MCF 10A (cell line): ENCODE measurements around the gene TMEM53. TPM values are rescaled to one million over a fixed set of nuclear protein-coding genes. Genes with fewer than 3 reads are reported as not detected.

Source experiments
- BruUV-seq: library from RNA; stranded (reverse); fragments of 400-500 nt; replicated peaks from 2 replicates; lab custom pipeline; 2021; lab: Mats Ljungman, UMichigan
- CTCF ChIA-PET: fragments of 300-600 bp; sonication (Branson Sonifier 250); formaldehyde crosslinking; extraction: SDS; loops from one replicate; lab custom pipeline; 2021; ENCODE audit warnings: antibody characterized with exemption, inconsistent platforms; lab: Yijun Ruan, JAX
- POLR2A ChIA-PET: fragments of 300-600, 350-650 bp; sonication (Branson Sonifier 250); formaldehyde crosslinking; extraction: SDS; loops from one replicate; lab custom pipeline; 2020; ENCODE audit warnings: antibody characterized with exemption, inconsistent platforms; lab: Yijun Ruan, JAX
- DNase-seq: peaks from one replicate; pipeline ENCODE4 v3.0.0-alpha.2; 2018; ENCODE audit not compliant: unreplicated experiment
- H3K27ac Mint-ChIP-seq: one replicate; pipeline ENCODE4 v1.8.0; 2022; ENCODE audit warnings: mild to moderate bottlenecking, low read depth, mixed read lengths; ENCODE audit not compliant: unreplicated experiment
- H3K27me3 Mint-ChIP-seq: one replicate; pipeline ENCODE4 v1.8.0; 2022; ENCODE audit warnings: mixed read lengths; ENCODE audit not compliant: insufficient read depth, unreplicated experiment
- H3K36me3 Mint-ChIP-seq: one replicate; pipeline ENCODE4 v1.8.0; 2022; ENCODE audit warnings: mild to moderate bottlenecking, moderate library complexity, mixed read lengths; ENCODE audit not compliant: insufficient read depth, unreplicated experiment
- H3K4me1 Mint-ChIP-seq: one replicate; pipeline ENCODE4 v1.8.0; 2022; ENCODE audit warnings: mixed read lengths; ENCODE audit not compliant: insufficient read depth, unreplicated experiment
- H3K4me3 Mint-ChIP-seq: one replicate; pipeline ENCODE4 v1.8.0; 2022; ENCODE audit warnings: mild to moderate bottlenecking, moderate library complexity, mixed read lengths; ENCODE audit not compliant: unreplicated experiment
- H3K9me3 Mint-ChIP-seq: one replicate; pipeline ENCODE4 v1.8.0; 2022; ENCODE audit warnings: mixed read lengths; ENCODE audit not compliant: unreplicated experiment
- intact Hi-C: fragments of 100-400 bp; cut with micrococcal nuclease; formaldehyde crosslinking; loops from 2 replicates; pipeline ENCODE4 v1.14.1; 2022
- total RNA-seq: library from RNA; stranded (reverse); gene quantifications from 2 replicates; pipeline ENCODE4 v1.2.3, GENCODE V29; 2022
- TF ChIP-seq, protein P1 (sequence below): fragments of 200-600 bp; IDR thresholded peaks from one replicate; pipeline ENCODE4 v1.8.0; 2022; ENCODE audit warnings: antibody characterized with exemption, mild to moderate bottlenecking; ENCODE audit not compliant: unreplicated experiment

Gene TMEM53
- total RNA-seq, 1 experiment from 2014 or later = 2.2 TPM

DNA sequence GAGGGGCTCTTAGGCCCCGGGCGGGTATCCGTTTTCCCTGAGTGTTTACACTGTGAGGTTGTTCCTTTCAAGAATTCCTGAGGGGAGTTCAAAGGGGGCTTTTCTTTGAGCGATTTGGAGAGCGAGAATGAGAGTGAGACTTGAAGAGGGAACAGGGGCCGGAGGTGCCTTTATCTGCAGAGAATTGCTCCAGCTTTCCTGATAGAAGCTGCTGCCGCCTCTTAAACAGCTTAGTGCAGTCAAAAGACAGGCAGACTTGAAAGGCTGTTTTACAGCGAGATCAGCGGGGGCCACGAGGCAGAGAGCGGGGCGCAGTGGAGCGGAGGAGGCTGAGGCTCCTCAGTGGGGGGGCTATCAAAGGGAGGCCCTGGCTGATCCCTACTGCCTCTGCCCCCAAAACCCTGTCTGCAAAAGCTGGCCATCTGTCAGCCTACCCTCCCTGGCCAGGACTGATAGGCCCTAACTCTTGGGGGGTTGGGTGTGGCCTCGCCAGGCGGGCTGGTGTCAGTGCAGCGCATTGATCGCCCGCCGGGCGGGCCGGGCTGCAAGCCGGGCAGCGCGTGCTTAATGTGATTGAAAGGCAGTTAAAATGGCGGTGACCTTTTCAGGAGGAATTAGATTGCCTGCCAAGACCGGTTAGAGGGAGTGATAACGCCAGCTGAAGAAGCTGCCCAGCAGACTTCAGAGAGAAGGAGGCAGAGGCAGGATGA is 36.4 kb downstream of the TMEM53 start:
- ChIA-PET POLR2A (no interaction called here), CTCF (interaction anchor here (0.7 to 7.5 kb wide), 5 partner anchors 14 to 601 kb away, joined by 3 to 63 read pairs (median 3); no protein-coding TSS in a partner anchor)
- no peak for DNase-seq
- H3K9me3 Mint-ChIP-seq = no peaks in the 10 kb centered on the region
- H3K27ac Mint-ChIP-seq = peak overlapping the region; percentile 42
- intact Hi-C loops = no loop called here
- no TSS peak for BruUV-seq
- no peak overlapping the region for H3K4me3 Mint-ChIP-seq
- TF ChIP-seq, protein P1, sequence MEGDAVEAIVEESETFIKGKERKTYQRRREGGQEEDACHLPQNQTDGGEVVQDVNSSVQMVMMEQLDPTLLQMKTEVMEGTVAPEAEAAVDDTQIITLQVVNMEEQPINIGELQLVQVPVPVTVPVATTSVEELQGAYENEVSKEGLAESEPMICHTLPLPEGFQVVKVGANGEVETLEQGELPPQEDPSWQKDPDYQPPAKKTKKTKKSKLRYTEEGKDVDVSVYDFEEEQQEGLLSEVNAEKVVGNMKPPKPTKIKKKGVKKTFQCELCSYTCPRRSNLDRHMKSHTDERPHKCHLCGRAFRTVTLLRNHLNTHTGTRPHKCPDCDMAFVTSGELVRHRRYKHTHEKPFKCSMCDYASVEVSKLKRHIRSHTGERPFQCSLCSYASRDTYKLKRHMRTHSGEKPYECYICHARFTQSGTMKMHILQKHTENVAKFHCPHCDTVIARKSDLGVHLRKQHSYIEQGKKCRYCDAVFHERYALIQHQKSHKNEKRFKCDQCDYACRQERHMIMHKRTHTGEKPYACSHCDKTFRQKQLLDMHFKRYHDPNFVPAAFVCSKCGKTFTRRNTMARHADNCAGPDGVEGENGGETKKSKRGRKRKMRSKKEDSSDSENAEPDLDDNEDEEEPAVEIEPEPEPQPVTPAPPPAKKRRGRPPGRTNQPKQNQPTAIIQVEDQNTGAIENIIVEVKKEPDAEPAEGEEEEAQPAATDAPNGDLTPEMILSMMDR = no peak
- peaks cover 8% of the 10 kb centered on the region for H3K4me1 Mint-ChIP-seq
- no peaks in the 10 kb centered on the region for H3K27me3 Mint-ChIP-seq
- peaks cover 70% of the 10 kb centered on the region for H3K36me3 Mint-ChIP-seq

DNA sequence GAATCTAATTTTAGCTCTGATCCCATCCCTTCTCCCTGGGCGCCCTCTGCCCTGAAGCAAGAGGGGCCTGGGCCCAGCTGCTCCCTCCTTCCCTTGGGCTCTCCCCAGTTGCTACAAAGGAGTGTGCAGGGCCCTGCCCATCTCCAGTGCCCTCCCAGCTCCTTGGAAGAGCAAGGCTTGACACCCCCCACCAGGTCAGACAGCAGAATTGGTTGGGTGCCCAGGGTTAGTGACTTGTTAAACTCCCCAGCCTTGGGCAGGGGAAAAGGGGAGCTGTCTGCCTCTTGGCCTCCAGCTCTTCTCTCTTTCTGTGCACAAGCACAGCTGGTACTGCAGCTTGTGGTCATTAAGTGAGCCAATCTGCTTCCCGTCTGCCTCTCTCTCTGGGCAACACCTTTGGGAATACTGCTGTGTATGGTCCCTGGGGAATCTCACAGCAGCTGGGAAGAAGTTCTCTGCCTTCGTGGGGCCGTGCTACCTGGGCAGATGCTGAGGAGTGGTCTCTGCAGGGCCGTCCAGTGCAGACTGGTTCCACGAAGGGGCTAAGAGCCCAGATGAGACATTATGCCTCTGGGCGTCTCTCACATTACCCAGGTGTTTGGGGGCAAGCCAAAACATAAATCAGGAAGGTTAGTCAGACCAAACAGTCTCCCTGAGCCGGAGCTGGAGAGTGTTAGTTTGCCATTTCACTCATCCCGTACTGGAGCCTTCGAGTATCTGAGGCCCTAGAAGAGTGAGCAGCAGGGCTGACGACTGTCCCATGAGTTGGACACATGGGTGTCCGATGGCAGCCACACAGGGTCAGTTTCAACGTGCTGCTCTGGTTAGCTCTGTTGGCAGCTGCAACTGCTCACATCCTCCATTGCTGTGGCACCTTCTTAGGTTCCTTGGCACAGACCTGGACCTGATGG is 37.3 kb downstream of the TMEM53 start:
- TF ChIP-seq, protein P1 = no peak
- intact Hi-C loops = no loop called here
- no peak overlapping the region for H3K4me3 Mint-ChIP-seq
- H3K9me3 Mint-ChIP-seq = no peaks in the 10 kb centered on the region
- peak; percentile 15 for DNase-seq
- H3K36me3 Mint-ChIP-seq = peaks cover 62% of the 10 kb centered on the region
- H3K27ac Mint-ChIP-seq = no peak overlapping the region
- BruUV-seq = no TSS peak
- no peaks in the 10 kb centered on the region for H3K27me3 Mint-ChIP-seq
- peaks cover 8% of the 10 kb centered on the region for H3K4me1 Mint-ChIP-seq
- ChIA-PET CTCF (interaction anchor here (0.7 to 7.5 kb wide), 4 partner anchors 15 to 964 kb away, joined by 3 to 63 read pairs (median 16); no protein-coding TSS in a partner anchor), POLR2A (no interaction called here)

DNA sequence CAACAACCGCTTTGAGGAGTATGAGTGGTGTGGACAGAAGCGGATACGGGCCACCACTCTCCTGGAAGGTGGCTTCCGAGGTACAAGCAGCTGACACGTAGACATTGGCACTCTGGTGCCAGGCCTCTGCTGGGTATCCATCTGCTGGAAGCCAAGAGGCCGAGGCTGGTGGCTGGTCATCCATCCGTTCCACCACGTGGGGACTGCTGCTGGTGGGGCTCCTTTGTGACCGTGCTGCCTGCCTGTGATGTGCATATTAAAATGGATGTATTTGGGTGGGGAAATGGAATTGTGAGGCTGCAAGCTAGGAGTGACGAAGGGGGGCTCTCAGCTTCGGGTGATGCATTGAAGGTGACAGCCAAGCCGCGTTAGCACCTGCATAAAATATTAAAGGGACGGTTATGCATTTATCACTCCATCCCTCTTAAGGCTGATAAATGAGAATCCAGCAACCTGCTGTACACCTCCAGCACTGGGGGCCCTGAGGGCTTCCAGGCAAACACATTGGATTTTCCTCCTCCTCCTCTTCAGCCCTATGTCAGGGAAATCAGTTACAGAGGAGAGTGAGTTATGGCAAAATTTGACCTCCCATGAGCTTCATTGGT is 38.1 kb downstream of the TMEM53 start:
- POLR2A ChIA-PET = interaction anchor here (0.9 kb wide), 1 partner anchor 17 kb away, joined by 3 read pairs; no protein-coding TSS in a partner anchor
- H3K9me3 Mint-ChIP-seq = no peaks in the 10 kb centered on the region
- intact Hi-C loops = no loop called here
- no TSS peak for BruUV-seq
- no peak for DNase-seq
- TF ChIP-seq, protein P1 = no peak
- CTCF ChIA-PET = interaction anchor here (0.7 to 3.8 kb wide), 4 partner anchors 17 to 964 kb away, joined by 3 to 27 read pairs (median 3); no protein-coding TSS in a partner anchor
- no peaks in the 10 kb centered on the region for H3K27me3 Mint-ChIP-seq
- peaks cover 60% of the 10 kb centered on the region for H3K36me3 Mint-ChIP-seq
- H3K4me3 Mint-ChIP-seq = no peak overlapping the region
- H3K4me1 Mint-ChIP-seq = peaks cover 12% of the 10 kb centered on the region
- no peak overlapping the region for H3K27ac Mint-ChIP-seq
